Testis (tissue), 3 donors: ENCODE data around the gene CD80. TPM values are rescaled to one million over a fixed set of nuclear protein-coding genes. Genes with fewer than 3 reads are reported as not detected.

Source experiments
- DNase-seq: peaks from one replicate; pipeline ENCODE4 v3.0.0-alpha.2; 2019
- H3K27ac ChIP-seq, 2 donors: fragments of 200-600 bp; sonication (generic); one replicate each; pipeline ENCODE4 v1.5.1; 2019
- H3K27me3 ChIP-seq: fragments of 200-600 bp; sonication (generic); one replicate; pipeline ENCODE4 v1.5.1; 2019
- H3K36me3 ChIP-seq: fragments of 200-600 bp; sonication (generic); one replicate; pipeline ENCODE4 v1.5.1; 2017; ENCODE audit warnings: low read depth; ENCODE audit errors: missing control alignments
- H3K4me1 ChIP-seq: fragments of 200-600 bp; sonication (generic); one replicate; pipeline ENCODE4 v1.5.1; 2019
- H3K4me3 ChIP-seq, 2 donors: fragments of 200-600 bp; sonication (generic); one replicate each; pipeline ENCODE4 v1.5.1; 2017 to 2019
- H3K9me3 ChIP-seq: fragments of 200-600 bp; sonication (generic); one replicate; pipeline ENCODE4 v1.5.1; 2017
- POLR2A ChIP-seq: fragments of 450-650 bp; IDR thresholded peaks from one replicate; pipeline ENCODE4 v1.6.1; 2017; ENCODE audit warnings: antibody characterized with exemption, mild to moderate bottlenecking, moderate library complexity
- WGBS, 2 donors: methylation state at CpG; one replicate each; pipeline ENCODE4 v1.1.5; 2018; 5-methylcytosine and 5-hydroxymethylcytosine counted together
- intact Hi-C: fragments of 100-400 bp; cut with DNase I; formaldehyde crosslinking; loops from one replicate; pipeline ENCODE4 v1.15.1; 2023; ENCODE audit warnings: low total_unique reads
- polyA plus RNA-seq: library from polyadenylated mRNA; stranded (reverse); fragments of 350-450 nt; fragmentation: Illumina TruSeq; extraction: RNeasy Lipid Tissue Mini Kit (QIAGEN cat#74804); gene quantifications from one replicate; pipeline ENCODE4 v1.2.3, GENCODE V29; 2014; ENCODE audit warnings: low read depth, low replicate concordance; ENCODE audit not compliant: insufficient read depth
- total RNA-seq, 2 donors: library from RNA; depleted of rRNA; stranded (reverse); fragments of >200 nt; gene quantifications; one replicate each; pipeline ENCODE4 v1.2.3, GENCODE V29; 2016
- TF ChIP-seq, protein P1 (sequence below), 3 experiments: fragments of 450-650 bp in 2 of 3; fragments of 200-600 bp in 1 of 3; sonication (generic) in 1 of 3; IDR thresholded peaks; one replicate each; pipeline ENCODE4 v1.5.1; 2016 to 2019; ENCODE audit warnings: antibody characterized with exemption in 3 of 3, mild to moderate bottlenecking in 2 of 3, moderate library complexity in 1 of 3

The CD80 gene
- total and polyA plus RNA-seq, 3 donors from 2014 or later, result 0.42 to 2.0 (median 0.74) TPM

DNA sequence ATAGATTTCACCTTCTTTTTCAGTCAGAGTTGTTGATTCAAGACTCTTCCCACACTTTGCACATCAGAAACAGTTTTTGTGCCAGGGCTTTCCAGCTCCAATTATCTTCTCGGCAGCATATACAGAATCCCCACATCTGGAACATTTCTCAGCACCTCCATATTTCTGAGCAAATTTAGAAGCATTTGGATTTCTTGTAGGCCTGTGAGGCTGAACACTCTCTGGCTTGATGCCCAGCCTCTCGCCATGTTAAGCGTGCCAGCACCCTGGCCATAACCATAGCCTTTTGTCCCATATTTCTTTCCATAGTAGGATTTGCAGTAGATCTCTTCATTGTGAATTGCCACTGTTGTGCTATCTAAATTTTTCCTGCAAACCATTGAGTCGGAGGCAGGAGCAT lies 28.3 kb downstream of the CD80 start:
- H3K27ac ChIP-seq, result no peak overlapping the region
- no peak for DNase-seq
- H3K4me1 ChIP-seq, result no peaks in the 10 kb centered on the region
- no peak for TF ChIP-seq POLR2A
- TF ChIP-seq, protein P1, sequence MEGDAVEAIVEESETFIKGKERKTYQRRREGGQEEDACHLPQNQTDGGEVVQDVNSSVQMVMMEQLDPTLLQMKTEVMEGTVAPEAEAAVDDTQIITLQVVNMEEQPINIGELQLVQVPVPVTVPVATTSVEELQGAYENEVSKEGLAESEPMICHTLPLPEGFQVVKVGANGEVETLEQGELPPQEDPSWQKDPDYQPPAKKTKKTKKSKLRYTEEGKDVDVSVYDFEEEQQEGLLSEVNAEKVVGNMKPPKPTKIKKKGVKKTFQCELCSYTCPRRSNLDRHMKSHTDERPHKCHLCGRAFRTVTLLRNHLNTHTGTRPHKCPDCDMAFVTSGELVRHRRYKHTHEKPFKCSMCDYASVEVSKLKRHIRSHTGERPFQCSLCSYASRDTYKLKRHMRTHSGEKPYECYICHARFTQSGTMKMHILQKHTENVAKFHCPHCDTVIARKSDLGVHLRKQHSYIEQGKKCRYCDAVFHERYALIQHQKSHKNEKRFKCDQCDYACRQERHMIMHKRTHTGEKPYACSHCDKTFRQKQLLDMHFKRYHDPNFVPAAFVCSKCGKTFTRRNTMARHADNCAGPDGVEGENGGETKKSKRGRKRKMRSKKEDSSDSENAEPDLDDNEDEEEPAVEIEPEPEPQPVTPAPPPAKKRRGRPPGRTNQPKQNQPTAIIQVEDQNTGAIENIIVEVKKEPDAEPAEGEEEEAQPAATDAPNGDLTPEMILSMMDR (IDR thresholded peaks at IDR 0.05), result no peak
- WGBS, 2 donors, result 94 to 95% methylated on average over 4 of the region's 4 CpGs
- intact Hi-C loops, result no loop called here
- H3K4me3 ChIP-seq, result no peak overlapping the region
- H3K36me3 ChIP-seq, result no peaks in the 10 kb centered on the region
- no peaks in the 10 kb centered on the region for H3K9me3 ChIP-seq
- no peaks in the 10 kb centered on the region for H3K27me3 ChIP-seq

DNA sequence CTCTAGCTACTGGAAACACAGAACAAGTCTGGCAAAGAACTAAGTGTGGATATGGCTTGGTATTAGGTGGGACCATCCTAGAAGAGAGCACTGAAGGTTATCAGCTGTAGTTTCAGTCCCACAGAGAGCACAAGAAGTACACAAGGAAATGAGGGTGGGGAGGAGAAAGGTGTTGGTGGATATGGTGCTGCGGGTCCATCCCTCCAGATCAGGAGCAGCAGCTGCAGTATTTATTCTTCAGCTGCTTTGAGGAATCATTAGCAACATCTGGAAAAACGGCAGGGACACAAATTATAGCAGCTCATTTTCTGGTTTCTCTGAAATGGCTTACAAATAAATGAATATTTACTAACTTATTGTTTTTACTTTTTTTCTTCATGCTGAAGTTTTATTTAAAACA lies 29.0 kb downstream of the CD80 start:
- Histone ChIP-seq H3K27ac (no peak overlapping the region), H3K4me1 (no peaks in the 10 kb centered on the region), H3K4me3 (no peak overlapping the region), H3K9me3 (no peaks in the 10 kb centered on the region), H3K27me3 (no peaks in the 10 kb centered on the region), H3K36me3 (no peaks in the 10 kb centered on the region)
- no peak for DNase-seq
- 76 to 81% methylated on average over 2 of the region's 2 CpGs for WGBS, 2 donors
- intact Hi-C loops, result no loop called here
- TF ChIP-seq POLR2A, result no peak
- TF ChIP-seq, protein P1 (IDR thresholded peaks at IDR 0.05), result no peak

DNA sequence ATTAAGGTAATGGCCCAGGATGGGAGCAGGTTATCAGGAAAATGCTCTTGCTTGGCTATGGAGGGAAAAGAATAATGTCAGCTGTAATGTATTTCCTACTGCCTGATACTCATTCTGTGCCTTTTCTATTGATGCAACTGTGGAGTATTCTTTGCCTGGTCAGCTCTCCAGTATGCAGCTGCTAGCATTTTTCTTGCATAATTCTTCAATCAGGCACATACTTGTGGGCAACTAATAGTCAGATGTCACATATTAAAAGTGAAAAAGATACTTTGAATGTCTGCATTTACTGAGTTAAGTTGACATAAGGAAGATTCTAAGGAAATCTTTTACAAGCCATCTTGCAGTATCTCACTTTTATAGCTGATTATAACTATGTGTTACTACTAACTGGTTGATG lies 29.5 kb downstream of the CD80 start:
- intact Hi-C loops, result no loop called here
- no peaks in the 10 kb centered on the region for H3K27me3 ChIP-seq
- H3K36me3 ChIP-seq, result no peaks in the 10 kb centered on the region
- no peak overlapping the region for H3K4me3 ChIP-seq
- TF ChIP-seq, protein P1 (IDR thresholded peaks at IDR 0.05), result no peak
- H3K27ac ChIP-seq, result no peak overlapping the region
- H3K9me3 ChIP-seq, result no peaks in the 10 kb centered on the region
- DNase-seq, result no peak
- H3K4me1 ChIP-seq, result no peaks in the 10 kb centered on the region

DNA sequence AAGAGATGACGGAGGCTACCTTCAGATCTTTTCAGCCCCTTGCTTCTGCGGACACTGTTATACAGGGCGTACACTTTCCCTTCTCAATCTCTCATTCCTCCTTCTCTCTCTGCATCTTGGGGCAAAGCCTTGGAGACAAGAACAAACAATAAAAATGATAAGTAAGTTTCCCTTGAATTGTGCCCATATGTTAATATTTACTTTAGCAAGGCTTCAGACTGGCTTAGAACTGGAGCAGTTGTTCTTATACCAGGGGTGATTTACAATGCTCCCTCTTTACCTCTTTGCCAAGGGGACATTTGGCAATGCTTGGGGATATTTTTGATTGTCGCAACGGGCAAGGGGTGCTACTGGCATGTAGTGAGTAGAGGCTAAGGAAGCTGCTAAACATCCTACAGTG lies 31.7 kb downstream of the CD80 start:
- no peak for DNase-seq
- Histone ChIP-seq H3K27me3 (no peaks in the 10 kb centered on the region), H3K27ac (no peak overlapping the region), H3K36me3 (no peaks in the 10 kb centered on the region), H3K4me3 (no peak overlapping the region), H3K9me3 (no peaks in the 10 kb centered on the region), H3K4me1 (no peaks in the 10 kb centered on the region)
- TF ChIP-seq POLR2A, result no peak
- TF ChIP-seq, protein P1 (IDR thresholded peaks at IDR 0.05), result no peak
- 93 to 97% methylated on average over 5 of the region's 5 CpGs for WGBS, 2 donors
- intact Hi-C loops, result no loop called here

DNA sequence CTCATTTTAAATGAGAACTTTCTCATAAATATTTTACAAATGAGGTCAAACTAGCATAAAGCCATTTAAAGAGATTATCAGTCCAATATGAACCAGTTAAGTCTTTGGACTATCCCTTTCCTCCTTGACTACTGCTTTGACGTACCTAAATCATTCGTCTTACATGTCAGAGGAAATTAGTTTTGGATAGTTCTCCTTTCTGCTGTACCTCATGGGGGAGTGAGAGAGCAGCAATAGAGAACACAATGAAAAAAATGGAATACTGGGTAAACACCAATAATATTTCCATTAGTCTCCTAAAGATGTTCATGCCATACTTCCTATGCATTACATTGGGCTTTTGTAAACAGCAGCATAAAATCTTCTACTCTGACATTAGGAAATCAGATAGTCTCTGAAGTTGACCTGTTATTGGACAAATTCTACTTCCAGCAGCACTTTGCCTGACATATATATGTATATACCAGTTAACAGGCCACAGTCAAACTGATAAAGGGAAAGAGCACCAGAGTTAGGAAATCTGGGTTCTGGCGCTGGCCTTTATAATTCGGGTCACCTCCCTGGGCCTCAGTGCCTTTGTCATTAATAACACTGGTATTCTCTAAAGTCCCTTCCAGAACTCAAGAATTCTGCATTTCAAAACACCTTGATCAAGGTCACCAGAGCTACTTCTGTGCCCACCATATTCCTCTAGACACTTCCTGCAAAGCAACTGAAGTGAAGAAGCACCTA lies 34.3 kb downstream of the CD80 start:
- no peak for TF ChIP-seq POLR2A
- TF ChIP-seq, protein P1 (IDR thresholded peaks at IDR 0.05), result peak in 1 of 3 experiments; percentile 20
- intact Hi-C loops, result no loop called here
- Histone ChIP-seq H3K4me1 (no peaks in the 10 kb centered on the region), H3K27ac (no peak overlapping the region), H3K27me3 (no peaks in the 10 kb centered on the region), H3K9me3 (no peaks in the 10 kb centered on the region), H3K4me3 (no peak overlapping the region), H3K36me3 (no peaks in the 10 kb centered on the region)
- DNase-seq, result no peak
- WGBS, 2 donors, result 63 to 77% methylated on average over 4 of the region's 4 CpGs
